Amygdala (tissue), 56 donors: ENCODE measurements around the gene NR4A3.
"Not testable (repeated sequence)": the region's sequence is repeated elsewhere in the genome, so short reads cannot be mapped to it uniquely, and the experiment has no call there.

Experiments
- DNase-seq, 56 donors: peaks; one replicate each; lab custom pipeline; 2025; lab: John Stamatoyannopoulos, UW

Gene NR4A3

DNA sequence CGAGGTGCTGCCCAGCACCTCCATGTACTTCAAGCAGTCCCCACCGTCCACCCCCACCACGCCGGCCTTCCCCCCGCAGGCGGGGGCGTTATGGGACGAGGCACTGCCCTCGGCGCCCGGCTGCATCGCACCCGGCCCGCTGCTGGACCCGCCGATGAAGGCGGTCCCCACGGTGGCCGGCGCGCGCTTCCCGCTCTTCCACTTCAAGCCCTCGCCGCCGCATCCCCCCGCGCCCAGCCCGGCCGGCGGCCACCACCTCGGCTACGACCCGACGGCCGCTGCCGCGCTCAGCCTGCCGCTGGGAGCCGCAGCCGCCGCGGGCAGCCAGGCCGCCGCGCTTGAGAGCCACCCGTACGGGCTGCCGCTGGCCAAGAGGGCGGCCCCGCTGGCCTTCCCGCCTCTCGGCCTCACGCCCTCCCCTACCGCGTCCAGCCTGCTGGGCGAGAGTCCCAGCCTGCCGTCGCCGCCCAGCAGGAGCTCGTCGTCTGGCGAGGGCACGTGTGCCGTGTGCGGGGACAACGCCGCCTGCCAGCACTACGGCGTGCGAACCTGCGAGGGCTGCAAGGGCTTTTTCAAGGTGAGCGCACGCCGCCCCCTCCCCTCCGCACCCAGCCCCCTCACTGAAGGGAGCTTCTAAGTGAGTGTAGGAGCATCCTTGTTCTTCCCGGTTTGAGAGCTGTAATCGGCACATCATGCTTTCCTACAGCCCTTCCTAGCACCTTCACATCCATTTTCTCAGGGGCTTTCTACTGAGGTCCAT lies 6.9 kb downstream of the NR4A3 start:
- DNase-seq, result no peak

DNA sequence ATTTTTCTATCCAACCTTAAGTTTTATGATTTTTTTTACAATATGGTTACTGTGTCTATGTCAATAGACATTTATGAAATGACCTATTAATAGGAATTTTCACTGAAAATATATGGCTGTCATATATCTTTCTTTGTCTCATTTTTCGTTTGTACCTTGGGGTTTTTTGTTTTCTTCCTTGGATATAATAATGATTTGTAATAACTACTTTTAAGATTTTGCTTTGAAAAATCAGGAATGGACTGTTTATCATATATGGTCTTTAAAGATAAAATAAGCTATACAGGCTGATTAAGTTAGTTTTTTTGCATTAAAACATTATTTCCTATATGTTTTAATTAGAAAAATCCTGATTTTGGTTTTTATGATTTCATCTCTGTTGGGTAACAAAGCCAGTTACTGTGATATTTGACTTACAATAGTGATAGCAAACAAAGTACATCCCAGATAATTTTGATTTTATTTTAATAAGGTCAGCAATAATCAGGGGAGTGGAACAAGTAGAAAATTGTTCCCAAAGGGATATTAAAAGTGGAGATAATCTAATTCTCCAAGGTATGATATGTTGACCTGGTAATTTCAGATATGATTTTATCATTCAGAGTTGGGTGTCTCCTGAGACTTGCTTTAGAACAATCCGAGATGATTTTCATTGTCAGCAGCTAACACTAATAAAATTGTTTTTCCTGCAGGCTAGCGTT lies 10.3 kb downstream of the NR4A3 start:
- DNase-seq, result no peak

- DNase-seq, result no peak
Measured at GRCh38 chr9:99832558-99832864, 10.8 kb downstream of the NR4A3 start.

GRCh38 chr9:99833735-99834134 lies 12.1 kb downstream of the NR4A3 start:
- DNase-seq, result no peak

- DNase-seq, result no peak
Measured at GRCh38 chr9:99834474-99834873, 12.8 kb downstream of the NR4A3 start.

GRCh38 chr9:99835142-99835541 lies 13.5 kb downstream of the NR4A3 start:
- no peak for DNase-seq

- no peak for DNase-seq
Measured at GRCh38 chr9:99835581-99835980, 13.9 kb downstream of the NR4A3 start.

GRCh38 chr9:99840072-99840471 lies 18.4 kb downstream of the NR4A3 start:
- no peak for DNase-seq

GRCh38 chr9:99845063-99845462 lies 23.4 kb downstream of the NR4A3 start:
- DNase-seq, result no peak

GRCh38 chr9:99848447-99848846 lies 26.8 kb downstream of the NR4A3 start:
- DNase-seq, result no peak

DNA sequence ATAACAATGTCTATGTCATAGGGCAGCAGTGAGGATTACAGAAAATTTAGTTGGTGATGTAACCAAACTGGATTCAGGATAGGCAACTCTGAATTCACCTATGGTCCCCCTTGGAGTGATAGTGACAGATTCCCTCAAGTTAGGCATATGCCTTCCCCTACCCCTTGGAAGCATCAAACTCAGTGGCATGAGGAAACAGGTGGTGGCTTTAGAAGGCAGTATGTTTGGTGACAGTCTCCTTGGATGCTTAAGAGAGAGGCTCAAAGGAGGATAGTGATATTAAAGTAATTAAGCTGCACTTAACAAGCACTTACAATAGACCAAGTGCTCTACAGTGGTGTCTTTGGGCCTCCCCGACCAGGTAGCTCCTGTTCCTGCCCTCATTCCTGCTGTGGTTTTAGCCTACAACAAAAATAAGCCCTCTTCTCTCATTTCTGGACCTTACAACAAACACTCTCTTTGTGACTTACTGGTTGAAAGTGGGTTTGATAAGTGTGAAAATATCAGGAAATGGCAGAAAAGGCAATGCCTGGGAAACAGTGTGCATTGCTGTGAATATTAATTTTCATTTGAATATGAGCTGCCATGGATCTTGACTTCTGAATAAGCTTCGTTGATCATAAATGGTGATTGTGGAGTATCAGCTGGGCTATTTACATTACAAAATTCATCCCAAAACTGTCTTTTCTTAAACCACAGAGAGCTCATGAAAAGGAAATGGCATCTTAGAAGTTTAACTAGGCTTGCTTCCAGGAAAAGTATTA lies 29.2 kb downstream of the NR4A3 start:
- no peak for DNase-seq

- DNase-seq, result no peak
Measured at GRCh38 chr9:99851500-99851822, 29.8 kb downstream of the NR4A3 start.

DNA sequence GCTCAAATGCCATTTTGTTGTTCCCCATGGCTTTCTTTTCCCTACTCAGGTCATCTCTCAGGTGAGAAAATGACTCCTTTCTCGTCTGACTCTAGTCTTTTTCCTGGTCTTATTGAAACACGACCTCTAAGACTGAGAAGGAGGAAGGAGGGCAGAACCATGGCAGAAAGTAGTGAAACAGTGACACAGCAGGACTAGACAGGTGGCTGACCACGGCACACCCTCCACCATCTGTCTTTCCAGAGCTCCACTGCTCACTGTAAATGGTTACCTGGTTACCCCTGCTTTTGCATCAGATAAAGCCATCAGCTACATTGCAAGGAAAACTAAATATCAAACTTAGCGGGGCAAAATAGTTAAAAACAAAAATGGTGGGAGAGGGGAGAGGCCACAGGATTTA lies 30.9 kb downstream of the NR4A3 start:
- DNase-seq, result no peak

- DNase-seq, result no peak
Measured at GRCh38 chr9:99855467-99856176, 33.9 kb downstream of the NR4A3 start.

DNA sequence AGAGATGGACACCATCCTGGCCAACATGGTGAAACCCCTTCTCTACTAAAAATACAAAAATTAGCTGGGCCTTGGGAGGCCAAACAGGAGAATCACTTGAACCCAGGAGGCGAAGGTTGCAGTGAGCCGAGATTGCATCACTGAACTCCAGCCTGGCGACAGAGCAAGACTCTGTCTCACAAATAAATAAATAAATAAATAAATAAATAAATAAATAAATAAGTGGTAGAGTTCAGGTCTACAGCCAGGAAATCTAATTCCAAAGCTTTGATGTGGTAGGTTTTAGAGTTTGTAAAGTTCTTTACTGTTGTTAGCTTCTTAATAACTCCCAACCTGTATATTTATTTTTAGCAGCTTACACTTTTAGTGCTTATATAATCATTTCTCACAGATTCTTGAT lies 35.9 kb downstream of the NR4A3 start:
- DNase-seq, result not testable (repeated sequence)

GRCh38 chr9:99858087-99858486 lies 36.4 kb downstream of the NR4A3 start:
- DNase-seq, result no peak

- peak in 1 of 56 donors; percentile 2 for DNase-seq
Measured at GRCh38 chr9:99859243-99859980, 37.7 kb downstream of the NR4A3 start.

- no peak for DNase-seq
Measured at GRCh38 chr9:99860266-99860665, 38.6 kb downstream of the NR4A3 start.

GRCh38 chr9:99863955-99864354 lies 42.3 kb downstream of the NR4A3 start:
- DNase-seq, result no peak

DNA sequence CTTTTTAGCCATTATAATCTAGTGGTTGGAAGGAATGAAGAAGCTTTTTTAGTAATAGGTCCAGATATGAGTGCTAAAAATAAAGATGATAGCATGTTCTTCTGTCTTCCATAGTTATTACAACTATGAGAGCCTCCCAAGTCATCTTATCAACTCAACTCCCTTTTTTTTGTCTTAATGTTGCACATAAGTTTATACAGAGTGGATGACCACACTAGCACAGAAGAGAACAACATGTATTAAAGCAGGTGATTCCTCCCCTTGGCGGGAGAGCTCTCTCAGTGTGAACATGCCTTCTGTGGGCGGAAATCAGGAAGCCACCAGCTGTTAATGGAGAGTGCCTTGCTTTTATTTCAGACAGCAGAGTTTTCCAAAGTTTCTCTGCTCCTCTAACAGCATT lies 44.7 kb downstream of the NR4A3 start:
- peak in 5 of 56 donors; percentile 1 to 6 (median 2) for DNase-seq
